Measurements from ENCODE around the gene EXOC3L1. TPM values are rescaled to one million over a fixed set of nuclear protein-coding genes. Genes with fewer than 3 reads are reported as not detected.

The EXOC3L1 gene
- total RNA-seq, 1 donor from 2014 or later: 2.5 TPM

GRCh38 chr16:67229906-67230808 is 40.2 kb upstream of the EXOC3L1 start:
- H3K9me3 ChIP-seq: no peaks in the 10 kb centered on the region
- intact Hi-C loops (cut with DNase I): no loop called here
- TF ChIP-seq POLR2A (IDR thresholded peaks at IDR 0.05) (no peak), POLR2AphosphoS5 (IDR thresholded peaks at IDR 0.05; ENCODE audit: insufficient read depth in 1 of 2, low read depth in 1 of 2) (no peak), CTCF (IDR thresholded peaks at IDR 0.05) (no peak)
- H3K36me3 ChIP-seq: peaks cover 0 to 54% of the 10 kb centered on the region in 2 donors
- no peaks in the 10 kb centered on the region for H3K27me3 ChIP-seq
- H3K4me1 ChIP-seq: peaks cover 21% of the 10 kb centered on the region
- no peak overlapping the region for H3K27ac ChIP-seq
- DNase-seq (ENCODE audit: extremely low spot score in 2 of 2): no peak
- H3K4me3 ChIP-seq: no peak overlapping the region

- Histone ChIP-seq H3K4me3 (no peak overlapping the region), H3K27ac (no peak overlapping the region), H3K27me3 (no peaks in the 10 kb centered on the region), H3K9me3 (no peaks in the 10 kb centered on the region), H3K4me1 (peaks cover 21% of the 10 kb centered on the region), H3K36me3 (peaks cover 0 to 46% of the 10 kb centered on the region in 2 donors)
- TF ChIP-seq CTCF (IDR thresholded peaks at IDR 0.05): no peak
- no peak for TF ChIP-seq POLR2A (IDR thresholded peaks at IDR 0.05)
- no peak for TF ChIP-seq POLR2AphosphoS5 (IDR thresholded peaks at IDR 0.05; ENCODE audit: insufficient read depth in 1 of 2, low read depth in 1 of 2)
- no peak for DNase-seq (ENCODE audit: extremely low spot score in 2 of 2)
- intact Hi-C loops (cut with DNase I): no loop called here
These were observed 39.0 kb upstream of the EXOC3L1 start for GRCh38 chr16:67228905-67229304.

GRCh38 chr16:67228034-67228785 is 38.3 kb upstream of the EXOC3L1 start:
- intact Hi-C loops (cut with DNase I): no loop called here
- TF ChIP-seq CTCF (IDR thresholded peaks at IDR 0.05) (no peak), POLR2AphosphoS5 (IDR thresholded peaks at IDR 0.05; ENCODE audit: insufficient read depth in 1 of 2, low read depth in 1 of 2) (no peak), POLR2A (IDR thresholded peaks at IDR 0.05) (no peak)
- H3K4me1 ChIP-seq: peaks cover 21% of the 10 kb centered on the region
- peak overlapping the region in 1 of 2 donors; percentile 96 for H3K4me3 ChIP-seq
- no peaks in the 10 kb centered on the region for H3K9me3 ChIP-seq
- H3K27ac ChIP-seq: no peak overlapping the region
- peaks cover 0 to 39% of the 10 kb centered on the region in 2 donors for H3K36me3 ChIP-seq
- H3K27me3 ChIP-seq: no peaks in the 10 kb centered on the region
- no peak for DNase-seq (ENCODE audit: extremely low spot score in 2 of 2)

GRCh38 chr16:67227567-67227921 is 37.6 kb upstream of the EXOC3L1 start:
- peak overlapping the region; percentile 96 for H3K4me3 ChIP-seq

More at GRCh38 chr16:67227567-67227921, 37.6 kb upstream of the EXOC3L1 start:
- Histone ChIP-seq H3K9me3 (no peaks in the 10 kb centered on the region), H3K27ac (peak overlapping the region; percentile 83), H3K4me1 (peaks cover 21% of the 10 kb centered on the region), H3K27me3 (no peaks in the 10 kb centered on the region), H3K36me3 (peaks cover 0 to 38% of the 10 kb centered on the region in 2 donors)
- TF ChIP-seq POLR2AphosphoS5 (IDR thresholded peaks at IDR 0.05; ENCODE audit: insufficient read depth in 1 of 2, low read depth in 1 of 2): no peak
- no peak for TF ChIP-seq CTCF (IDR thresholded peaks at IDR 0.05)
- no peak for TF ChIP-seq POLR2A (IDR thresholded peaks at IDR 0.05)
- no peak for DNase-seq (ENCODE audit: extremely low spot score in 2 of 2)
- intact Hi-C loops (cut with DNase I): no loop called here

Measured in vagina (tissue), 2 donors.